Measurements from ENCODE around the gene EFNA3.

Gene EFNA3

GRCh38 chr1:155079487-155080311 is 1.1 kb downstream of the EFNA3 start:
- Mint-ChIP-seq H3K27me3 (peaks cover 17% of the 10 kb centered on the region), H3K4me3 (peak overlapping the region; percentile 86), H3K4me1 (peaks cover 33% of the 10 kb centered on the region), H3K36me3 (no peaks in the 10 kb centered on the region), H3K27ac (peak overlapping the region; percentile 14), H3K9me3 (no peaks in the 10 kb centered on the region)
- ATAC-seq (ENCODE audit: low read depth) (peak; percentile 5), DNase-seq (ENCODE audit: low spot score in 2 of 2) (no peak)

- peaks cover 37% of the 10 kb centered on the region for H3K4me1 Mint-ChIP-seq
- H3K27ac Mint-ChIP-seq, result no peak overlapping the region
- H3K36me3 Mint-ChIP-seq, result no peaks in the 10 kb centered on the region
- no peaks in the 10 kb centered on the region for H3K9me3 Mint-ChIP-seq
- peak overlapping the region; percentile 43 for H3K4me3 Mint-ChIP-seq
- DNase-seq (ENCODE audit: low spot score in 2 of 2), result peak in 1 of 2 donors; percentile 48
- peaks cover 17% of the 10 kb centered on the region for H3K27me3 Mint-ChIP-seq
- ATAC-seq (ENCODE audit: low read depth), result no peak
Measured at GRCh38 chr1:155080312-155081228, 1.9 kb downstream of the EFNA3 start.

- Mint-ChIP-seq H3K9me3 (no peaks in the 10 kb centered on the region), H3K27me3 (peaks cover 17% of the 10 kb centered on the region), H3K27ac (peak overlapping the region; percentile 7), H3K36me3 (no peaks in the 10 kb centered on the region), H3K4me3 (peak overlapping the region; percentile 62), H3K4me1 (peaks cover 41% of the 10 kb centered on the region)
- ATAC-seq (ENCODE audit: low read depth) (no peak), DNase-seq (ENCODE audit: low spot score in 2 of 2) (no peak)
Measured at GRCh38 chr1:155081472-155082300, 3.0 kb downstream of the EFNA3 start.

GRCh38 chr1:155082301-155083051 is 3.8 kb downstream of the EFNA3 start:
- no peak for ATAC-seq (ENCODE audit: low read depth)
- Mint-ChIP-seq H3K4me1 (peaks cover 41% of the 10 kb centered on the region), H3K27me3 (peaks cover 17% of the 10 kb centered on the region)

GRCh38 chr1:155083052-155083541 is 4.5 kb downstream of the EFNA3 start:
- DNase-seq (ENCODE audit: low spot score in 2 of 2) (no peak), ATAC-seq (ENCODE audit: low read depth) (no peak)
- Mint-ChIP-seq H3K27me3 (peaks cover 17% of the 10 kb centered on the region), H3K4me3 (peak overlapping the region; percentile 6), H3K27ac (no peak overlapping the region), H3K36me3 (no peaks in the 10 kb centered on the region), H3K9me3 (no peaks in the 10 kb centered on the region), H3K4me1 (peaks cover 36% of the 10 kb centered on the region)

More at GRCh38 chr1:155082301-155083051, 3.8 kb downstream of the EFNA3 start:
- Mint-ChIP-seq H3K27ac (no peak overlapping the region), H3K4me3 (peak overlapping the region; percentile 42), H3K36me3 (no peaks in the 10 kb centered on the region), H3K9me3 (no peaks in the 10 kb centered on the region)
- DNase-seq (ENCODE audit: low spot score in 2 of 2), result no peak

- Mint-ChIP-seq H3K9me3 (no peaks in the 10 kb centered on the region), H3K27me3 (peaks cover 17% of the 10 kb centered on the region), H3K27ac (peak overlapping the region; percentile 80), H3K4me1 (peaks cover 36% of the 10 kb centered on the region), H3K36me3 (no peaks in the 10 kb centered on the region), H3K4me3 (peak overlapping the region; percentile 90)
- no peak for ATAC-seq (ENCODE audit: low read depth)
- DNase-seq (ENCODE audit: low spot score in 2 of 2), result no peak
Measured at GRCh38 chr1:155083865-155084721, 5.5 kb downstream of the EFNA3 start.

GRCh38 chr1:155084722-155085503 is 6.3 kb downstream of the EFNA3 start:
- Mint-ChIP-seq H3K27me3 (peaks cover 13% of the 10 kb centered on the region), H3K36me3 (no peaks in the 10 kb centered on the region), H3K9me3 (no peaks in the 10 kb centered on the region), H3K4me1 (peaks cover 29% of the 10 kb centered on the region), H3K27ac (peak overlapping the region; percentile 80), H3K4me3 (peak overlapping the region; percentile 90)
- DNase-seq (ENCODE audit: low spot score in 2 of 2) (peak; percentile 93), ATAC-seq (ENCODE audit: low read depth) (peak; percentile 74)

- ATAC-seq (ENCODE audit: low read depth) (peak; percentile 16), DNase-seq (ENCODE audit: low spot score in 2 of 2) (peak in 1 of 2 donors; percentile 49)
- peaks cover 13% of the 10 kb centered on the region for H3K27me3 Mint-ChIP-seq
- H3K4me3 Mint-ChIP-seq, result peak overlapping the region; percentile 90
- H3K36me3 Mint-ChIP-seq, result no peaks in the 10 kb centered on the region
- peaks cover 28% of the 10 kb centered on the region for H3K4me1 Mint-ChIP-seq
- H3K9me3 Mint-ChIP-seq, result no peaks in the 10 kb centered on the region
- peak overlapping the region; percentile 80 for H3K27ac Mint-ChIP-seq
Measured at GRCh38 chr1:155085504-155086127, 7.0 kb downstream of the EFNA3 start.

GRCh38 chr1:155086128-155086741 is 7.6 kb downstream of the EFNA3 start:
- DNase-seq (ENCODE audit: low spot score in 2 of 2), result peak; percentile 89 to 95
- peak; percentile 17 for ATAC-seq (ENCODE audit: low read depth)
- no peaks in the 10 kb centered on the region for H3K9me3 Mint-ChIP-seq
- peak overlapping the region; percentile 80 for H3K27ac Mint-ChIP-seq
- peak overlapping the region; percentile 70 for H3K4me3 Mint-ChIP-seq
- peaks cover 28% of the 10 kb centered on the region for H3K4me1 Mint-ChIP-seq
- peaks cover 13% of the 10 kb centered on the region for H3K27me3 Mint-ChIP-seq
- H3K36me3 Mint-ChIP-seq, result no peaks in the 10 kb centered on the region

GRCh38 chr1:155086856-155087535 is 8.4 kb downstream of the EFNA3 start:
- H3K4me3 Mint-ChIP-seq, result no peak overlapping the region

More at GRCh38 chr1:155086856-155087535, 8.4 kb downstream of the EFNA3 start:
- H3K4me1 Mint-ChIP-seq, result peaks cover 23% of the 10 kb centered on the region
- no peaks in the 10 kb centered on the region for H3K9me3 Mint-ChIP-seq
- DNase-seq (ENCODE audit: low spot score in 2 of 2), result no peak
- H3K36me3 Mint-ChIP-seq, result no peaks in the 10 kb centered on the region
- no peak overlapping the region for H3K27ac Mint-ChIP-seq
- peaks cover 8% of the 10 kb centered on the region for H3K27me3 Mint-ChIP-seq
- ATAC-seq (ENCODE audit: low read depth), result no peak
